ENCODE measurements around the gene PPFIA4.

Gene PPFIA4

DNA sequence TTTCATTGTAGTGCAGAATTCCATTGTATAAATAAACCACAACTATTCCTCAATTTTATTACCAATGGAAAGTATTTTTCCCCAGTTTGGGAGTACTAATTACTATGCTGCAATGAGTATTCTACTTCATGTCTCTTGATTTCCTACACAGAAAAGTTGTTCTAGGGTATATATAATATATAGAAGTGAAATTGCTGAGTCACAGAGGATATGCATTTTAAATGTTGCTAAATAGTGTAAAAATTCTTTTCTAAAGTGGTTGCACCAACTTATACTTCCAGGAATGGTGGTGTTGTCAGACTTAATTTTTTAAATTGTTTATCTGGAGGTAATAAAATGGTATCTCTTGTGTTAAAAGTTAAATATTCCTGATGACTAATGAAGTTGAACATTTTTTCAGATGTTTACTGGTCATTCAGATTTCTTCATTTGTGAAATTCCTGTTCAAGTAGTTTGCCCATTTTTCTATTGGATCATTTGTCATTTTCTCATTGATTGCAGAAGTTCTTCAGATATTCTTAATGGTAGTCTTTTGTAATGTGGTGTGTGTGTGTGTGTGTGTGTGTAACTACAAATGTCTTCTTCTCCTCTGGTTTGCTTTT lies 78.6 kb downstream of the PPFIA4 start:
- DNase-seq = no peak

DNA sequence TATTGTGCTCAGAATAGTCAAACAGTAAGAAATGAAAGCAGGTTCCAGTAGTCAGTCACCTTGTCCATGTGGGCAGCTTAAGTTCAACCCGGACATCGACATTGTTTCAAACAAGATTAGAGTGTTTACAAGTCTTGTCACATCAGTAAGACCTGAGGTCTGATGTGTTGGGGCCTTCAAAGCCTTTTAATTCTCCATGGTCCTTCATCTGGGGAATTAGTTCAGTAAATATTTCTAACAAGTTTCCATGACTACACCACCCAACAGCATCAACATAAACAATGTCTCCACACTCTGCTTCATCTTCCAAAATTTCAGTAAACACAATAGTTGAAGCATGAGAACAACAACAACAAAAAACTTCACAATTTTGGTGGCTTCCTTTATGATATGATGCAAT lies 86.2 kb downstream of the PPFIA4 start:
- no peak for DNase-seq

DNA sequence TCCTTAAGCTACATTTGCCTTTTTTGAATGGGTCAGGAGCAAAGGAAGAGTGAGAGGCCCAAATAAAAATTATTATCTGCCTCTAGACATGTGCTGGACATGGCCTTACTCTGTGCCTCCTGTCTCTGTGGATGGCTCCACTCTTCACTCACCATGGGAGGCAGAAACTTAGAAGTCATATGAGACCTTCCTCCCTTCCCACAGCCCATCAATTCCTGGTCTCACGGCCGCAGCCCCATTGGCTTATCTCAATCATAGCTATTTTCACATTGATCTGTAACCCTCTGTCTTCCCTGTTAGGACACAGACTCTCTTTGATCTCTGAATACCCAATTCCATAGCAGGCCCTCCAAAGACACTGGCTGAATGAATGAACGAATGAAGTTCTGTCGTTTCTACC lies 87.0 kb downstream of the PPFIA4 start:
- no peak for DNase-seq

DNA sequence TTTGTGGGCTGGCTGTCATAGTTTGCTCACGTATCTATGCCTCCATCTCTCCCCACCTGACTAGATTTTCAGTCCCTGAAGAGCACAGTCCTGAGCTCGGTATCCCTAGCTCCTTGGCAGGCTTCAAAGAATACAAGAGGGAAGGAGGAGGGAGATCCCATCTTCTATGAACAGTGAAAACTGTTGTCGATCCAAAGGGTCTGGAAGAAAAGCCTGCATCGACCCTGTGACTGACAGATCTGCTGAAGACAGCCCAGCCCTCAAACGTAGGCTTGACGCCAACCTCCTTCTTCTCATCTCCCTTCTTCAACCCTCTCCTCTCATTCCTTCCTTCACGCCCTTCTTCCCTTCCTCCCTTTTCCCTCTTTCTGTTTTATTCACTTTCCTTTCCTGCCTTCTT lies 87.9 kb downstream of the PPFIA4 start:
- no peak for DNase-seq

GRCh38 chr1:203116091-203116820 lies 90.0 kb downstream of the PPFIA4 start:
- no peak for DNase-seq

- DNase-seq = no peak
These were observed 91.6 kb downstream of the PPFIA4 start for GRCh38 chr1:203117611-203118575.

- DNase-seq = no peak
These were observed 94.2 kb downstream of the PPFIA4 start for GRCh38 chr1:203120325-203121153.

- DNase-seq = no peak
These were observed 95.1 kb downstream of the PPFIA4 start for GRCh38 chr1:203121186-203122015.

DNA sequence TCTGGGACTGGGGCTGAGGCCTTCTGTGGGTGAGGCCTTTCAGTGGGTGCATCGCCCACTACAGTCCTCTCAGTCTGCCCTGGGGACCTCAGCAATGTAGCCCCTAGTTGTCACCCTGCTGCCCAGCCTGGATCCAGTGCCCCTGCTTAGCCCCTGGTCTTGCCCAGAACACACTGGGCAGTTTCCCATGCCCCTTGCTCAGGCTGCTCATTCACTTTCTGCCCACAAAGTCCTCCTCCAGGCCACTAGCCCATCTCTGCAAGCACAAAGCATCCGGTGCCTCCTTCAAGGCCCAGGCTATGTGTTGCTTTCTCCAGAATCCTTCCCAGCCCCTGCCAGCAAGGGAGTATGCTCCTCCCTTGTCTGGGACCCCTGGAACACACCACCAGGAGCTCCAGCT lies 95.9 kb downstream of the PPFIA4 start:
- DNase-seq = no peak

- no peak for DNase-seq
These were observed 97.7 kb downstream of the PPFIA4 start for GRCh38 chr1:203124011-203124410.

DNA sequence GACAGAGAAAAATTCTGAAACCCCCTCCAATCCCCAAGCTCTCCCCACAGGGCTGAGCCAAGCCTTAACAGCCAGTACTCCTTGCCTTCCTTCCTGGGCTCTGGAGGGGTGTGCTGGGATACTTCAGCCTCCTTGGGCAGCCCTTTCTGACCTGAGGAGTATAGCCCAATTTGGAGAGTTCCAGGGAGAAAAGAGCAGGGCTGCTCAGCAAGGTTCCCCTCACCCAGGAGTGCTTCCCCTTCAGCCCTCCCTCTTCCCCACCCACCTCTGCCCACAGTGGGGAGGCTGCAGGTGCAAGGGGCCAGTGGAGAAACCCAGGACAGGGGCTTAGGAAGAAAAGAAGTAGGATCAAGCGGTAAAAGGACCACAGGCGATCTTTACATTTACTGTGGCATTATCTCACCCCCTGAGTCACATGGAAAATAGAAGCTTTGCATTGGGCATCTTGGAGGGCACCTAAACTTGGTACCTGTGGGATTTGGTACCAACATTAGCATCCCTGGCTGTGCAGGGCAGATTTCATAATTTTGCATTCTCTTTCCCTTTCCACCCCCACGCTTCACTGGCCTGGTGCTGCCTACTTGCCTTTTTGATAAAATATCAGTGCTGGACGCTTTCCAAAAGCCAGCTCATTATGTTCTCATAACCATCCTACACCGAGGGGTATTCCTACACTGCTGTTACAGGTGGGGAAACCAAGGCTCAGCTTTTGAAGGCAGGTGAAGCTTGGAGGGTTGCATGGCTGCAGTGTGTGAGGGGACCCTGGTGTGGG lies 98.4 kb downstream of the PPFIA4 start:
- DNase-seq = no peak

DNA sequence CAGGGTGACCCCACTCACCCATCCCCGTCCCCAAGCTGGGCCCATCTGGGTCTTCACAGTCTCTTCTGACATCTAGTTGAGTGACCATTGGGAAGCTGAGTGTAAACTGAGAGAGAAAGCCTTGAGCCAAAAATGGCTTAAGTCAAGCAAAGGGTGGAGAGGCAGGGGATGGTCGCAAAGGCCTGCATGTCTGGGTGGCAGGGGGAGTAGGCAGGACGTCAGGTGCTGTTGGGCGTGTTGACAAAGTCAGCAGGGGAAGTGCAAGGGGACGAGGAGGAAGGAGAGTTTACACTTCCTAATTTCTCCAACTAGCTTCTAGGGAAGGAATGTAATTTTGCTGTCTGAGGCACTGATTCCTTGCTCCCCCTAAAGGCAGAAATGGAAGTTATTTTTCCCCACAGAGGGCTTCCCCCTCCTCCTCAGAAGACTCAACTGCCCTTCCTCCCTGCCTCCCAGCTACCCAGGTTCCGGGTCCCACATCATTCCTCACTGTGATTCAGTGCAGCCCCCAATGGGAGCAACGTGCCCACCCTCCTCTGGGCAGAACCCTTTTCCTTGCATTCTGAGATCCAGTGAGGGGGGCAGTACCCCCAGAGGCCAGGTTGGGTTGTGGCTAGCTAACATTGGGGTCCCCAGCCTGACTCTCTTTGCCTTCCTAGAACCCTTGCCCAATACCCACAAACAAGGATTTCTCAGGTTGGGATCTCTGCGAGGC lies 100.0 kb downstream of the PPFIA4 start:
- DNase-seq = no peak

GRCh38 chr1:203126866-203127665 lies 100.8 kb downstream of the PPFIA4 start:
- no peak for DNase-seq

DNA sequence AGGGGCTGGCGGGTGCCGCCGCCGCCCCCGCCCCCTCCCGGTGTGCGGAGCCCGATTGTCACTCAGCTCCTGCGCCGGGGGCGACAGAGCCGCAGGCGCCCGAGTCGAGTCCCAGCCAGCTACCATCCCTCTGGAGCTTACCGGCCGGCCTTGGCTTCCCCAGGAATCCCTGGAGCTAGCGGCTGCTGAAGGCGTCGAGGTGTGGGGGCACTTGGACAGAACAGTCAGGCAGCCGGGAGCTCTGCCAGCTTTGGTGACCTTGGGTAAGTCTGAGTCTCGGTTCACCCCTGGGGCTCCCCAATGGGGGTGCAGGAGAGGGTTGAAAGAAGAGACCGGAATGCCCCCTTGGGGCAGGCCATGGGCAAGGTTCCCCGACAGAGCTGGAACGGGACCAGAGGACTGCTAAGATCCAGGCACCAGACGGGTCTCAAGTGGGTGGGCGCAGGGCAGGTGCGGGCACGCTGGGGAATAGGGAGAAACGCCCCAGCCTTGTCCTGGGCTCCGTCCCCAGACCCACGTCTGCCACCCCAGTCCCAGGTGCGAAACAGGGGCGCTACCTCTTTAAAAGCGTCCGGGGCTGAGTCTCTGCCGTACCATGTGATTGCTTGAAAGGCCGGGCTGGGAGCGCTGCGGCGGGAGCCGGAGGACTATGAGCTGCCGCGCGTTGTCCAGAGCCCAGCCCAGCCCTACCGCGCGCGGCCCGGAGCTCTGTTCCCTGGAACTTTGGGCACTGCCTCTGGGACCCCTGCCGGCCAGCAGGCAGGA lies 101.6 kb downstream of the PPFIA4 start, which contains the start of gene ADORA1:
ADORA1 (plus strand) TSS at position 61 of the 765 bp plus-strand sequence. CDS start 1,116 bp downstream, outside the sequence.
- DNase-seq = no peak

GRCh38 chr1:203128431-203128715 lies 102.1 kb downstream of the PPFIA4 start:
- DNase-seq = no peak
